Panc1 (cell line): ENCODE results near the gene ZNF521. TPM values are rescaled to one million over a fixed set of nuclear protein-coding genes. Genes with fewer than 3 reads are reported as not detected.

ENCODE experiments used
- ATAC-seq: fragments of 200-7000 bp; cut with Tn5 transposase; 2 replicates; pipeline ENCODE4 v1.9.1; 2020; ENCODE audit warnings: mild to moderate bottlenecking, moderate library complexity
- BruUV-seq: library from RNA; stranded (reverse); fragments of 400-500 nt; replicated peaks from 2 replicates; lab custom pipeline; 2021; lab: Mats Ljungman, UMichigan
- CTCF ChIA-PET: fragments of 300-600 bp; sonication (Branson Sonifier 250); formaldehyde crosslinking; loops from one replicate; lab custom pipeline; 2022; ENCODE audit warnings: antibody characterized with exemption; lab: Charles Lee
- POLR2A ChIA-PET: fragments of 300-600 bp; sonication (Branson Sonifier 250); formaldehyde crosslinking; loops from one replicate; lab custom pipeline; 2022; ENCODE audit warnings: antibody characterized with exemption; lab: Charles Lee
- DNase-seq: peaks from one replicate; pipeline ENCODE4 v3.0.0-alpha.2; 2010; ENCODE audit warnings: low read depth, low spot score
- H3K27ac ChIP-seq: 2 replicates; pipeline ENCODE4 v1.5.1; 2011; ENCODE audit warnings: mild to moderate bottlenecking, low read length, inconsistent platforms
- H3K27me3 ChIP-seq: fragments of 200-500 bp; sonication (Bioruptor generic); 2 replicates; pipeline ENCODE4 v1.6.0; 2014; ENCODE audit warnings: low read length, inconsistent platforms; ENCODE audit not compliant: control insufficient read depth, insufficient read depth
- H3K36me3 ChIP-seq: fragments of 200-500 bp; sonication (Bioruptor generic); 2 replicates; pipeline ENCODE4 v1.5.1; 2014; ENCODE audit warnings: inconsistent platforms, mild to moderate bottlenecking, low read length, moderate library complexity; ENCODE audit not compliant: control insufficient read depth, insufficient read depth
- H3K4me1 ChIP-seq: 2 replicates; pipeline ENCODE4 v1.5.1; 2011; ENCODE audit warnings: inconsistent platforms, mild to moderate bottlenecking, low read length, moderate library complexity; ENCODE audit not compliant: control insufficient read depth, insufficient read depth
- H3K4me3 ChIP-seq, 2 experiments: 2 replicates each; pipeline ENCODE4 v1.5.1; 2011 to 2012; ENCODE audit warnings: low read depth in 2 of 2, low read length in 2 of 2, mild to moderate bottlenecking in 2 of 2, inconsistent platforms in 1 of 2, moderate library complexity in 1 of 2
- H3K9me3 ChIP-seq: fragments of 200-500 bp; sonication (Bioruptor generic); 2 replicates; pipeline ENCODE4 v1.5.1; 2014; ENCODE audit warnings: low read depth, mild to moderate bottlenecking, inconsistent platforms, low read length, moderate library complexity; ENCODE audit not compliant: control insufficient read depth, insufficient read depth
- CTCF ChIP-seq: fragments of 450-650 bp; IDR thresholded peaks from 2 replicates; pipeline ENCODE4 v1.5.1; 2017; ENCODE audit warnings: mild to moderate bottlenecking
- POLR2AphosphoS5 ChIP-seq: IDR thresholded peaks from 2 replicates; pipeline ENCODE4 v1.6.1; 2012; ENCODE audit warnings: mild to moderate bottlenecking, low read depth, low read length, moderate library complexity
- REST ChIP-seq, 2 experiments: IDR thresholded peaks; 2 replicates each; pipeline ENCODE4 v1.6.1; 2011 to 2012; ENCODE audit warnings: low read depth in 2 of 2, control low read depth in 1 of 2, low read length in 1 of 2, mild to moderate bottlenecking in 1 of 2, moderate library complexity in 1 of 2; ENCODE audit not compliant: insufficient read depth in 1 of 2
- SIN3A ChIP-seq: IDR thresholded peaks from 2 replicates; pipeline ENCODE4 v1.6.1; 2012; ENCODE audit warnings: low read depth, mild to moderate bottlenecking, low read length, moderate library complexity, borderline replicate concordance; ENCODE audit not compliant: insufficient read depth
- TCF7L2 ChIP-seq: IDR thresholded peaks from 2 replicates; pipeline ENCODE4 v1.6.1; 2011; ENCODE audit warnings: mild to moderate bottlenecking, low read depth, low read length, inconsistent platforms
- in situ Hi-C: cut with HindIII; loops from 2 replicates; pipeline ENCODE4 v1.10.0; 2016; ENCODE audit warnings: low sequenced_read_pairs, low pct_unique_long_range_greater_than_20kb
- intact Hi-C: fragments of 100-400 bp; cut with micrococcal nuclease; formaldehyde crosslinking; loops from one replicate; pipeline ENCODE4 v1.10.0; 2022; ENCODE audit not compliant: unreplicated experiment
- total RNA-seq: library from RNA; stranded (reverse); gene quantifications from one replicate; pipeline ENCODE4 v1.2.1, GENCODE V29; 2021; ENCODE audit not compliant: unreplicated experiment

The ZNF521 gene
- total RNA-seq, 1 experiment from 2014 or later = 0.15 TPM

- H3K27ac ChIP-seq = no peak overlapping the region
- no peaks in the 10 kb centered on the region for H3K9me3 ChIP-seq
- ChIA-PET CTCF (no interaction called here), POLR2A (no interaction called here)
- ATAC-seq (no peak), DNase-seq (no peak)
- H3K4me3 ChIP-seq = no peak overlapping the region
- H3K4me1 ChIP-seq = no peaks in the 10 kb centered on the region
- 0 out of 2 replicates have a peak, but pooled peaks cover 2% of the 10 kb centered on the region for H3K27me3 ChIP-seq
- TF ChIP-seq REST (IDR thresholded peaks at IDR 0.05; ENCODE audit: insufficient read depth in 1 of 2, low read depth in 2 of 2, low read length in 1 of 2) = no peak
- no peak for TF ChIP-seq POLR2AphosphoS5
- no peak for TF ChIP-seq CTCF
- TF ChIP-seq SIN3A = no peak
- TF ChIP-seq TCF7L2 = no peak
- intact Hi-C loops (no loop called here), in situ Hi-C loops (no loop called here)
- no TSS peak for BruUV-seq
- no peaks in the 10 kb centered on the region for H3K36me3 ChIP-seq
These were observed 165.1 kb downstream of the ZNF521 start for GRCh38 chr18:25186871-25187270.

DNA sequence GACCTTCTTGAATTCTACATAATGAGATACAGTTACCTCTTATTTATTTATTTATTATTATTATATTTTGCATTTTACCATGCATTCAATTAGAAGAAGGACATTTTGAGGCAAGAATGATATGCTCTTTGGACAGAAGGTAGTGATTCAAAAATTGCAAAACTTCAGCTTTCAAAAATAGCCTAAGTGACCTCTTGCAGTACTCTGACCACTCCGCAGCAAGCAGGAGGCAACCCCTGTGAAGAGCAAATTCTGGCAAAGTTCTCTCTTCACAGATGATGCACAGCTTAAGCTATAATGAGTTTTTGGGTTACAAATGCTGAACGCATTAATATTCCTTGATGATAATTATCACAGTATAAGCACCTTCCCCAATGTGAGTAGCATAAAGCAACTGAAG, 170.0 kb downstream of the ZNF521 start:
- intact Hi-C loops (no loop called here), in situ Hi-C loops (no loop called here)
- DNase-seq = no peak
- Histone ChIP-seq H3K4me3 (no peak overlapping the region), H3K4me1 (no peaks in the 10 kb centered on the region), H3K27me3 (0 out of 2 replicates have a peak, but pooled peaks cover 2% of the 10 kb centered on the region), H3K27ac (no peak overlapping the region), H3K9me3 (no peaks in the 10 kb centered on the region), H3K36me3 (no peaks in the 10 kb centered on the region)
- POLR2A ChIA-PET = no interaction called here
- no peak for ATAC-seq
- no TSS peak for BruUV-seq
- CTCF ChIA-PET = no interaction called here
- TF ChIP-seq SIN3A = no peak
- no peak for TF ChIP-seq CTCF
- TF ChIP-seq REST (IDR thresholded peaks at IDR 0.05; ENCODE audit: insufficient read depth in 1 of 2, low read depth in 2 of 2, low read length in 1 of 2) = no peak
- TF ChIP-seq TCF7L2 = no peak
- TF ChIP-seq POLR2AphosphoS5 = no peak
